ENCODE measurements around the gene HPSE.
A peak's percentile ranks its signal among the peaks of the same experiment; 100 is the strongest.

The HPSE gene
- total RNA-seq, result 8.5 to 11.2 (median 10.0) reads per million in 4 experiments

GRCh38 chr4:83334425-83335241 lies at the start of gene HPSE:
Gene HPSE, minus strand, starts transcription at chr4:83334848. Its CDS starts 66 bp downstream, at chr4:83334782.
- DNase-seq, result peak; percentile 50

DNA sequence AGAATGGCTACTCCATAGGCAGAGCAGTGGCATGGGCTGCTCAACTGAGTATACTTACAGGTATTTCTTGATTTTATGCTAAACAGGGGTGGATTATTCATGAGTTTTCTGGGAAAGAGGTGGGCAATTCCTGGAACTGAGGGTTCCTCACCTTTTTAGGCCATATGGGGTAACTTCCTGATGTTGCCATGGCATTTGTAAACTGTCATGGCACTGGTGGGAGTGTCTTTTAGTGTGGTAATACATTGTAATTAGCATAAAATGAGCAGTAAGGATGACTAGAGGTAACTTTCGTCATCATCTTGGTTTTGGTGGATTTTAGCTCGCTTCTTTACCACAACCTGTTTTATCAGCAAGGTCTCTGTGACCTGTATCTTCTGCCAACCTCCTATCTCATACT lies 48.2 kb upstream of the HPSE start:
- DNase-seq, result no peak

DNA sequence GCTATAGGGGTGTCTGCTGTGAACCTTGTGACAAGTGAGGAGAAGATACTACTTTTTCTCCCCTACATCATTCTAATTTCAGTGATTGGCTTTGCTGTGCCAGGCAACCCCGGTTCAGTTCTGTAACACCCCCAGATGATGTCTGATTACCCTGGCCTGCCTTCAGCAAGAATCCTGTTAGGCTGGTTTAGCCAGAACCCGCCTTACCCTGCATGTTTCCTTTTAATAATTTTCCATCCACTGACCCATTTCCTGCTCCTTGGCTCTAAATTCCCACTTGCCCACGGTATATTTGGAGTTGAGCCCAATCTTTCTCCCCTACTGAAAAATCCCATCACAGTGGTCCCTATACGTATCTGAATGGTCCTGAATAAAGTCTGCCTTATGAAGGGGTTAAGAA lies 46.5 kb upstream of the HPSE start:
- DNase-seq, result no peak

- no peak for DNase-seq
Observed at GRCh38 chr4:83378419-83378818, 43.8 kb upstream of the HPSE start.

- no peak for DNase-seq
Observed at GRCh38 chr4:83372931-83373330, 38.3 kb upstream of the HPSE start.

GRCh38 chr4:83371936-83372335 lies 37.3 kb upstream of the HPSE start:
- DNase-seq, result no peak

DNA sequence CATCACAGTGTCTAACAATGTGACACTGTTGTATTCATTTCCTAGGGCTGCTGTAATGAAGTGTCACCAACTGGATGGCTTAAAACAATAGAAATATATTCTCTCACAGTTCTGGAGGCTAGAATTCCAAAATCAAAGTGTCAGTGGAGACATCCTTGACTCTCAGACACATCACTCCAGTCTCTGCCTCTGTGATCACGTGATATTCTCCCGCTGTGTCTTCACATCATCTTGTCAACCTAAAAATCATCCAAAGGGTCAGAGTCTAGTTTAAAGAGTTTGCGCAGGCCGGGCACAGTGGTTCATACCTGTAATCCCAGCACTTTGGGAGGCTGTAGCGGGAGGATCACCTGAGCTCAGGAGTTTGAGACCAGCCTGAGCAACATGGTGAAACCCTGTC lies 36.6 kb upstream of the HPSE start:
- no peak for DNase-seq

GRCh38 chr4:83370640-83370906 lies 35.9 kb upstream of the HPSE start:
- DNase-seq, result no peak

DNA sequence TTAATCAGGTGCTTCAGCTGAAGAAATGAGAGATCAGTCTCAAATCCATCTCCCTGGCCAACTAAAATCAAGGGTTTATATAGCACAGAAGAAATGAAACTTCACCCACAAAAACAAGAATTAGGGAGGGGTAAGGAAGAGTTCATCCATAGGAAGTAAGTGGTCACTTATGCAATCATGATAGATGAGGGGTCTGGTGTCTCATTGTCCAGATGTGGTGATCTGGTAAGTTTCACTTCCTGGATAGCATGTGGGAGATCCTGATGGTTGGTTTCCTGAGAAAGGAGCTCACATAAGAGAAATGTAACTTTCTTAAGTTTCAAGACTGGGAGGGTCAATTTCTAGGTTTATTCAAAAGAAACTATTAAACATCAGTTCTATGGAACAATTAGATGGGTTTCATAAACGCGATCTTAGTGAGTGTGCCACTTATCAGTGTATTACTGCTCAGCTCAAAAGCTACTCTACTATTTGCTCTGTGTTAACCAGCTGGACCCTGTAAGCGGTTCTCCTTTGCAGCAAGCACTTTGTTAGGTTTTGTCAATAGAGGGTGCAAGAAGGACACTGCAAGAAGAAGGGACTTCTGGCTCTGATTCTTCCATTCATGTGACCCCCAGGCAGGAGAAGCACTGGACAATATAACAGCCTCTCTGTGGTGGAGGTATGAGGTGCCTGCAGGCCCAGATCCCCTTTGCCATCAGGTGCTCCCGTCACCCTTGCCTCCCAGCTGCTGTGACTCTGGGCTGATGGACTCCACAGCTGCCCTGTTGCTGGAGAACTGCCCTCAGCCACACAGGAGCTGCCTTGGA lies 35.4 kb upstream of the HPSE start:
- no peak for DNase-seq

DNA sequence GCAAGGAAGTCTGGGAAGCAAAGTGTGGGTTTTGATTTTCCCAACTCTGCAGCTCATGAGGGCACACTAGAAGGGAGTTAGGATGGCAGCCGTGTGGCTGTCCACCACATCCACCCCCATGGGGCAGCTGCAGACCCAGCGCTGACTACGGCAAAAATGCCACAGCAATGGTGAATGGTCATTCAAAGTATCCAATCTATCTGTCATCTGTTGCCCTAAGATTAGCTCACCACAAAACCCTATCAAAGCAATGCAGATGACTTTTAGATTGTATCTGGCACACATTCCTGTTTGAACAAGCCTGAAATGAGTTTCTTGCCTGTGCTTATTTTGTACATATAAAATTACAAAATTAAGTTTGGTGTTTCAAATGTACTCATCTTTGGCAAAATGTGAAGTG lies 29.7 kb upstream of the HPSE start:
- no peak for DNase-seq

DNA sequence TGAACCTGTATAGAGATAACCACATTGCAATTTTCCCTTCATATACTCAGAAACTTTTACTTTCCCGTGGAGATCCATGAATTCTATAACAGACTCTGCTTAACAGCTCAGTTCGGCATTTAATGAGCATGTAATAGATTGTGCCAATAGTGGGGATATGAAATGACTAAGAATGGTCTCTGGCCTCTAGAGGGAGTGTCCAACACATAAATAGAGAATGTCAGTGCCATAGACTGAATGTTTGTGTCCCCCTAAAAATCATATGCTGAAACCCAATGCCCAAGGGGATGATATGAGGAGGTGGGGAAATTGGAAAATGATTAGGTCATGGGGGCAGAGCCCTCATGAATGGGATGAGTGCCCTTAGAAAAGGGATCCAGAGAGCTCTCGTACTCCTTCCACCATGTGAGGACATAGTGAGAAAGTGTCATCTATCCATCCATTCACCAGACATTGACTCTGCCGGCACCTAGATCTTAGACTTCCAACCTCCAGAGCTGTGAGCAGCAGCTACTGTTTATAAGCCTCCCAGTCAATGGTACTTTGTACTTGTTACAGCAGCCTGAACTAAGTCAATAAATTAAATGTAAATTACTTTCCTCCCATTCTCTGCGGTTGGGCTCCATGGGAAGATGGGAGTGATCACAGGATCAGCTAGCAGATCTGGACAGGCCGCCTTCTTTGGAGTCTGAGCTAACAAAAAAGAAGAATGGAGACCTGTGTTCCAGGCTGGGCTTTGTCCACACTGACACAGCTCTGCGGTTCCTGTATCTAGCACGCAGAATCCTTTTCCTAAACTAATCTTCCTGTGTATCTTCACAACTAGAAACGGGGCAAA lies 28.1 kb upstream of the HPSE start:
- DNase-seq, result no peak

- no peak for DNase-seq
Observed at GRCh38 chr4:83361416-83362103, 26.9 kb upstream of the HPSE start.

DNA sequence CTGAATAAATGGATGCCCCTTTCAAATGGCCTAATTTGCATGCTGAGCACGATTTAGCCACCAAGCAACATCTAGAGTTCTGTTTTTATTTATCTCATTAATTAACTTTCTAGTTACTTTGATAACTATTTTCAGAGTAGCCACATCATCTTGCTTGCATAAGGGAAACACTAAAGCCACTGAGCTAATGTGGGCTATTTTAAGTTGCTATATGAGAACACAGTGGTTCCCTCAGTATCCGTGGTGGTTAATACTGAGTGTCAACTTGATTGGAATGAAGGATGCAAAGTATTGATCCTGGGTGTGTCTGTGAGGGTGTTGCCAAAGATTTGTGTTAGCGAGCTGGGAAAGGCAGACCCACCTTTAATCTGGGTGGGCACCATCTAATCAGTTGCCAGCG lies 25.4 kb upstream of the HPSE start:
- no peak for DNase-seq

DNA sequence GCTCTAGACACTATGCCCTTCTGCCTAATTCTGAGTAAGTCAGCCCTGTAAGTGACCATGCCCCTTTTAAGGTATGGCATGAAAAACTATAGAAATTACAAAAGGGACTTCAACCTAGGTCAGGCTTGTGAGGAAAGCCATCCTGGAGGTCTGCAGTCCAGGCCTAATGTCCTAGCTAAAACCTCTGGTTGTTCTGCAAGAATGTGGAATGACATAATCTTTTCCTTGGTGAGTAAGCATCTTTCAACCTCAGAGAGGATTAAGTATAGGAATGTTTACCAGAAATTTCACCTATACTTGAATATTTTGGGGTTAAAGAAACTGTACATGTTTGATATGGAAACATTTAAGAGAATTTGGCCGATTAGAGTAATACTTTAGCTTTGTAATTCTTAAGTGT lies 23.8 kb upstream of the HPSE start:
- DNase-seq, result no peak

DNA sequence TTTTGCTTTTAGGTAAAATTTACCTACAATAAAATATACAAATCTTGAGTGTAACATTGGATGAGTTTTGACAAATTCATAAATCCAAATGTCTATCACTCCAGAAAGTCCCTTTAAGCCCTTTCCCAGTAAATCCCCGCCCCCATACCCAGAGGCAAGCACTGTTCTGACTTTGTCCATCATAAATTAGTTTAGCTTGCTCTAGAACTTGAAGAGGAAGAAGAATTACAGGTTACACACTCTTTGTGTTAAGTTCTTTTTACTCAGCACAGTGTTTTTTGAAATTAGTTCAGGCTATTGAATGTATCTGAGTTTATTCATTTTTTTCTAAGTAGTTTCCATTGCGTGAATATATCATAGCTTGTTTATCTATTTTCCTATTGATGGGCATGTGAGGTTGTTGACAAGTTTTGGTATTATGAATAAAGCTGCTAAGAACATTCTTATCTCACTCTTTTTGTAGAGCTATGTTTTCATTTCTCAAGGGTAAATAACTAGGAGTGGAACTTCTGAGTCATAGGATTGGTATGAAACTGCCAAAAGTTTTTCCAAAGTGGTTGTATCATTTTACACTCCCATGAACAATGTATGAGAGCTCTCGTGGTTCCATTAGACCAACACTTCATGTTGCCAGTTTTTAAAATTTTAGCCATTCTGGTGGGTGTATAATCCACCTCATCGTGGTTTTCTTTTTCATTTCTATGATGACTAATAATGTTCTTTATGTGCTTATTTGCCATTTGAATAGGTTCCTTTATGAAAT lies 22.4 kb upstream of the HPSE start:
- no peak for DNase-seq

GRCh38 chr4:83353516-83353915 lies 18.9 kb upstream of the HPSE start:
- DNase-seq, result no peak

DNA sequence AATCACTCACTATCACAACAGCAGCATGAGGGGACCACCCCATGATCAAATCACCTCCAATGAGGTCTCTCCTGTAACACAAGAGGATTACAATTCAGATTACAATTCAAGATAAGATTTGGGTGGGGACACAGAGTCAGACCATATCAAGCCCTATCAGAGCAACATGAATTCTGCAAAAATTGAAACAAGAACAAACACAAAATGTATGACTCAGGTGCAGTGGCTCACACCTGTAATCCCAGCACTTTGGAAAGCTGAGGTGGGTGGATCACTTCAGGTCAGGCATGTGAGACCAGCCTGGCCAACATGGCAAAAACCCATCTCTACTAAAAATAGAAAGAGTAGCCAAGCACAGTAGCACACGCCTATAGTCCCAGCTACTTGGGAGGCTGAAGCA lies 13.4 kb upstream of the HPSE start:
- no peak for DNase-seq

DNA sequence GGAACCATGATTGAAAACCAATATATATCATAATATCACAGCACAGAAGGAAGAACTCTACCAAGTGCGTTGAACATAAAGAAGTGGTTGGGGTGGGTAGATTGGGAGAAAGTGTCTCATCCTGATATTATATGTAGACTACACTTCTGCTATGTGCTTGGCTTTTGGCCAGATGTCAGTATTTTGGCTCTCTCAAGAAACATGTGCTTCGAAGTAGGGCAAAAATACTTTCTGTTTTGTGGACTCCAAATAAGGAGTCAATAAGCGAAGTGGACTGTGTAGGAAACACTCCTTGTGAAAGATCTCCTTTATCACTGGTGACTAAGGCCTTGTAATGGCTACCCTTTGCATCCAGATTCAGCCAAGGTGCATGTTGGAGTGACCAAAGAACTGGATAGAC lies 7.8 kb upstream of the HPSE start:
- no peak for DNase-seq

- DNase-seq, result peak; percentile 2
Observed at GRCh38 chr4:83340692-83341343, 6.2 kb upstream of the HPSE start.

DNA sequence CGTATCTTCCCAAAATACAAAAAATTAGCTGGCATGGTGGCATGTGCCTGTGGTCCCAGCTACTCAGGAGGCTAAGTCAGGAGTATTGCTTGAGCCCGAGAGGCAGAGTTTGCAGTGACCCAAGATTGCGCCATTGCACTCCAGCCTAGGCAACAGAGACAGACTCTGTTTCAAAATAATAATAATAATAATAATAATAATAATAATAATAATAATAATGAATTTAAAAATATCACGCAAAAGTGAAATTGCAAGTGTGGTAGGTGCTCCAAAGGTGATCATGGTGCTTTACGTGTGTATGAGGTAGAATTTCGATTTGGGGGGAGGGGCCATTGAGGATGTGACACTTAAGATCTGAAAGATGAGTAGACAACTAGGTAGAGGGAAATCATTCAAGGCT lies 4.9 kb upstream of the HPSE start:
- no peak for DNase-seq

GRCh38 chr4:83335701-83336100 lies 1.1 kb upstream of the HPSE start:
- DNase-seq, result no peak

GRCh38 chr4:83331956-83332355 lies 2.7 kb downstream of the HPSE start:
- no peak for DNase-seq

Measured in effector CD8-positive, alpha-beta T cell (primary cell).